Natural killer cell (primary cell): Measurements from ENCODE around the gene SPOCK1. TPM values are rescaled to one million over a fixed set of nuclear protein-coding genes. Genes with fewer than 3 reads are reported as not detected.

Experiments used
- ATAC-seq, 3 donors: fragments of 150-1000 bp in 2 of 3; fragments of 200-7000 bp in 1 of 3; cut with Tn5 transposase; 1 replicate in 1 of 3; 2 replicates in 2 of 3; pipeline ENCODE4 v1.10.0; 2021; ENCODE audit warnings: mild to moderate bottlenecking in 2 of 3, moderate library complexity in 2 of 3
- DNase-seq, 2 donors: peaks; one replicate each; pipeline versions ENCODE4 v3.0.0 to v3.0.0-alpha.2; 2013 to 2021; ENCODE audit warnings: mixed read lengths in 1 of 2
- H3K27ac ChIP-seq: one replicate; pipeline ENCODE4 v1.5.1; 2013; ENCODE audit warnings: mild to moderate bottlenecking, low read length
- H3K27me3 ChIP-seq: one replicate; pipeline ENCODE4 v1.6.1; 2013; ENCODE audit warnings: low read length; ENCODE audit not compliant: control insufficient read depth, insufficient read depth
- H3K36me3 ChIP-seq: one replicate; pipeline ENCODE4 v1.6.1; 2013; ENCODE audit warnings: low read length; ENCODE audit not compliant: control insufficient read depth, insufficient read depth
- H3K4me1 ChIP-seq: one replicate; pipeline ENCODE4 v1.6.1; 2013; ENCODE audit warnings: low read length; ENCODE audit not compliant: control insufficient read depth, insufficient read depth
- H3K4me3 ChIP-seq: one replicate; pipeline ENCODE4 v1.5.1; 2013; ENCODE audit warnings: low read length
- H3K9me3 ChIP-seq: one replicate; pipeline ENCODE4 v1.6.1; 2013; ENCODE audit warnings: low read length; ENCODE audit not compliant: control insufficient read depth, insufficient read depth
- H3K27ac Mint-ChIP-seq, 2 donors: one replicate each; pipeline ENCODE4 v1.8.0; 2022; ENCODE audit warnings: mild to moderate bottlenecking in 2 of 2, mixed read lengths in 2 of 2, moderate library complexity in 1 of 2
- H3K27me3 Mint-ChIP-seq, 2 donors: one replicate each; pipeline ENCODE4 v1.8.0; 2022; ENCODE audit warnings: low read depth in 2 of 2, mixed read lengths in 2 of 2
- H3K36me3 Mint-ChIP-seq: one replicate; pipeline ENCODE4 v1.8.0; 2022; ENCODE audit warnings: mixed read lengths
- H3K4me1 Mint-ChIP-seq, 2 donors: one replicate each; pipeline ENCODE4 v1.8.0; 2022; ENCODE audit warnings: mixed read lengths in 2 of 2
- H3K4me3 Mint-ChIP-seq: one replicate; pipeline ENCODE4 v1.8.0; 2022; ENCODE audit warnings: mild to moderate bottlenecking, moderate library complexity, mixed read lengths
- H3K9me3 Mint-ChIP-seq, 2 donors: one replicate each; pipeline ENCODE4 v1.8.0; 2022; ENCODE audit warnings: mixed read lengths in 2 of 2
- WGBS: methylation state at CpG from one replicate; pipeline ENCODE4 v1.1.7; 2013; ENCODE audit warnings: missing lambda C conversion rate; ENCODE audit not compliant: insufficient coverage; 5-methylcytosine and 5-hydroxymethylcytosine counted together
- intact Hi-C: fragments of 100-400 bp; cut with micrococcal nuclease; formaldehyde crosslinking; loops from one replicate; pipeline ENCODE4 v1.14.2; 2022
- total RNA-seq, 4 donors: library from RNA; stranded (reverse); fragments of 120-200 nt in 1 of 4; gene quantifications; one replicate each; pipeline versions ENCODE4 v1.2.3 to v1.2.4, GENCODE V29; 2013 to 2022
- TF ChIP-seq, protein P1 (sequence below): fragments of 200-600 bp; IDR thresholded peaks from one replicate; pipeline ENCODE4 v1.8.0; 2022; ENCODE audit warnings: antibody characterized with exemption

The SPOCK1 gene
- total RNA-seq, 3 donors from 2014 or later (not counting 1 experiment from before 2014, with no cell fraction given): 0.09 to 1.6 (median 0.61) TPM

DNA sequence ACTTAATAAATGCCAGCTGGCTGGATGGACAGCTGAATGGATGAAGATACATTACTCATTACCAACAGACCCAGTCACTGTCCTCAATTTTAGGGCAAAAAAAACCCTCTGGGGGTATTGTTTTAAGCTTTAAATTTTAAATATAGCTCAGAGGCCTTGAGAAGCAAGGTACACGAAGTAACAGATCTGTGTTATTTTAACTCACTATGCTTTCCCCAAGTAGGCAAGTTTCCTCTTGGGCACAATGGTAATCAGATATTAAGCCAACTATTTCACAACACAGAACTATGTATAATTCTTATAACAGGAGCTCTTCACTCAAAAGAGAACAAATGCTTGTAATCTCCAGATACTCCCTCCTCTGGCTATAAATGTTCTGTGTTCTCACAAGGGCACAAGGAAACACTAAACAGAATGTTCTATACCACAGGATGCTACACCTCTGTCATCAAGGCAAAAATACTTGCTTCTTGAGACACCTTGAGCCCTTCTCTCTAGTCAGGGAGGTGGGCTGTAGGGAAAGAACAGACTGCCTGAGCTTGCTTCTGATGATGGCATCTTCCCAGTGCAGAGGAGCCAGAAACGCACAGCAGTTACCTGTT is 443.8 kb downstream of the SPOCK1 start:
- H3K4me1 Mint-ChIP-seq: no peaks in the 10 kb centered on the region
- WGBS: 82% methylated on average over 2 of the region's 2 CpGs
- Histone ChIP-seq H3K27me3 (no peaks in the 10 kb centered on the region), H3K4me1 (no peaks in the 10 kb centered on the region), H3K36me3 (no peaks in the 10 kb centered on the region), H3K27ac (no peak overlapping the region), H3K4me3 (no peak overlapping the region), H3K9me3 (no peaks in the 10 kb centered on the region)
- no peak for ATAC-seq
- no peaks in the 10 kb centered on the region for H3K36me3 Mint-ChIP-seq
- no peaks in the 10 kb centered on the region for H3K27me3 Mint-ChIP-seq
- no peak for DNase-seq
- peaks cover 2% of the 10 kb centered on the region in 2 donors for H3K9me3 Mint-ChIP-seq
- no peak overlapping the region for H3K4me3 Mint-ChIP-seq
- intact Hi-C loops: no loop called here
- no peak overlapping the region for H3K27ac Mint-ChIP-seq
- TF ChIP-seq, protein P1, sequence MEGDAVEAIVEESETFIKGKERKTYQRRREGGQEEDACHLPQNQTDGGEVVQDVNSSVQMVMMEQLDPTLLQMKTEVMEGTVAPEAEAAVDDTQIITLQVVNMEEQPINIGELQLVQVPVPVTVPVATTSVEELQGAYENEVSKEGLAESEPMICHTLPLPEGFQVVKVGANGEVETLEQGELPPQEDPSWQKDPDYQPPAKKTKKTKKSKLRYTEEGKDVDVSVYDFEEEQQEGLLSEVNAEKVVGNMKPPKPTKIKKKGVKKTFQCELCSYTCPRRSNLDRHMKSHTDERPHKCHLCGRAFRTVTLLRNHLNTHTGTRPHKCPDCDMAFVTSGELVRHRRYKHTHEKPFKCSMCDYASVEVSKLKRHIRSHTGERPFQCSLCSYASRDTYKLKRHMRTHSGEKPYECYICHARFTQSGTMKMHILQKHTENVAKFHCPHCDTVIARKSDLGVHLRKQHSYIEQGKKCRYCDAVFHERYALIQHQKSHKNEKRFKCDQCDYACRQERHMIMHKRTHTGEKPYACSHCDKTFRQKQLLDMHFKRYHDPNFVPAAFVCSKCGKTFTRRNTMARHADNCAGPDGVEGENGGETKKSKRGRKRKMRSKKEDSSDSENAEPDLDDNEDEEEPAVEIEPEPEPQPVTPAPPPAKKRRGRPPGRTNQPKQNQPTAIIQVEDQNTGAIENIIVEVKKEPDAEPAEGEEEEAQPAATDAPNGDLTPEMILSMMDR: no peak

DNA sequence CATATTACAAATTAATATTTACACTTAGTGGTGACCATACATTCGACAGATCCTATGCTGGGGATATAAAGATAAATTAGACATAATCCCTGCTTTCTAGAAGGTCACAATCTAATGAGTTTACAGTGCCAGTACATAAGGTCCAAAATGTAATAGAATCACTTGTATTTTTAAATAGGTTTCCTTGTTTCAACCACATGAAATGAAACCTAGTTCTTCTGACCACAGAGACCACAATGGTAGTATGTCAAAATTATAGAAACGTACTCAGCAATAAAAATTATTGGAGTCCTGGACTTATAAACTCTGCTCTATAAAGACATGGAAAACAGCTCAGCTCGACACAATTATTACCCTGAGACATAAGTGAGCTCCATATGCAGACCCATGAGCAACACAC is 444.3 kb downstream of the SPOCK1 start:
- H3K4me3 Mint-ChIP-seq: no peak overlapping the region
- H3K4me1 Mint-ChIP-seq: no peaks in the 10 kb centered on the region
- no peak overlapping the region for H3K27ac Mint-ChIP-seq
- H3K36me3 ChIP-seq: no peaks in the 10 kb centered on the region
- no peaks in the 10 kb centered on the region for H3K4me1 ChIP-seq
- WGBS: 34% methylated on average over 2 of the region's 3 CpGs
- TF ChIP-seq, protein P1: no peak
- H3K36me3 Mint-ChIP-seq: no peaks in the 10 kb centered on the region
- no peaks in the 10 kb centered on the region for H3K27me3 Mint-ChIP-seq
- no peak for DNase-seq
- no peak overlapping the region for H3K4me3 ChIP-seq
- H3K9me3 ChIP-seq: no peaks in the 10 kb centered on the region
- H3K27ac ChIP-seq: no peak overlapping the region
- H3K27me3 ChIP-seq: no peaks in the 10 kb centered on the region
- no peak for ATAC-seq
- intact Hi-C loops: no loop called here
- peaks cover 2% of the 10 kb centered on the region in 2 donors for H3K9me3 Mint-ChIP-seq

DNA sequence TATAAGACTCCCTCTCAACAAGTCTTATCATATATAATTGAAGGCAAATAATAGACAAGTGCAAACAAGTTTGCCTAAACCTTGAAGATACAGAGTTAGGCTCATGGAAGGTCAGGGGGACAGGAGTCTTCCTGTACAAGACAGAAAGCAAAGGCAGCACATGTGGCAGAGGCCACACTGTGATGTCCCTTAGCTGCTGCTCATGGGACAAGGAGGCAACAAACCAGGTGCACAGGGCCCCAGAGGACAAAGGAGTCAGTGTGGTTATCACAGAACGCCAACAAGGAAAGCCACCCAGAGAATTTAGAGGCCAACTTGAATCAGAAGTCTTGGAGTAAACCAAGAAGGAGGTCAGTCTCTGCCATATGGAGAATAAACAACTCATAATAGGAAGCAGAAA is 444.8 kb downstream of the SPOCK1 start:
- TF ChIP-seq, protein P1: no peak
- H3K27me3 Mint-ChIP-seq: no peaks in the 10 kb centered on the region
- H3K36me3 Mint-ChIP-seq: no peaks in the 10 kb centered on the region
- ATAC-seq (no peak), DNase-seq (no peak)
- no peak overlapping the region for H3K27ac Mint-ChIP-seq
- Histone ChIP-seq H3K9me3 (no peaks in the 10 kb centered on the region), H3K4me1 (no peaks in the 10 kb centered on the region), H3K4me3 (no peak overlapping the region), H3K27ac (no peak overlapping the region), H3K27me3 (no peaks in the 10 kb centered on the region), H3K36me3 (no peaks in the 10 kb centered on the region)
- WGBS: 64% methylated on average over 1 of the region's 1 CpG
- peaks cover 2% of the 10 kb centered on the region in 2 donors for H3K9me3 Mint-ChIP-seq
- no peaks in the 10 kb centered on the region for H3K4me1 Mint-ChIP-seq
- intact Hi-C loops: no loop called here
- no peak overlapping the region for H3K4me3 Mint-ChIP-seq

DNA sequence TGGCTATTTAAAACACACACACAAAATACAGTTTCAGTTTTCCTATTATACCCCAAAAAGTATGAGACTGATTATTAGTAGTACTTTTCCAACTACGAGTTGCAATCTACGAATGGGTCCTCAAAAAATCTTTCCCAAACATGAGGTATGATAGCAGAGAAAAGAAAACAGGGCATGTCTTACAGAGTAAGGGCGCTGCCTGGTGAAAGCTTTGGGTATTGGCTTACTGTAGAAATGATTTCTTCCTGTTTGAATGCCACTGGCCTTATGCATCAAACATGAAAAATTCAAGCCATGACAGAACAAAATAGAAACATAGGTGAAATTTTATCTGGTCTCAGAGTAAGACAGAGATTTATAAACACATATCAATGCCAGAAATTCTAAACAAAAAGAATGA is 448.0 kb downstream of the SPOCK1 start:
- Histone ChIP-seq H3K27me3 (no peaks in the 10 kb centered on the region), H3K4me1 (no peaks in the 10 kb centered on the region), H3K4me3 (no peak overlapping the region), H3K9me3 (no peaks in the 10 kb centered on the region), H3K36me3 (no peaks in the 10 kb centered on the region), H3K27ac (no peak overlapping the region)
- intact Hi-C loops: no loop called here
- Mint-ChIP-seq H3K4me1 (no peaks in the 10 kb centered on the region), H3K27me3 (no peaks in the 10 kb centered on the region), H3K27ac (no peak overlapping the region), H3K9me3 (no peaks in the 10 kb centered on the region), H3K36me3 (no peaks in the 10 kb centered on the region), H3K4me3 (no peak overlapping the region)
- DNase-seq (no peak), ATAC-seq (no peak)
- 71% methylated on average over 3 of the region's 3 CpGs for WGBS
- TF ChIP-seq, protein P1: no peak
